ENCODE results near the gene RAD17.
A peak's percentile ranks its signal among the peaks of the same experiment; 100 is the strongest.
"Not testable (repeated sequence)": the region's sequence is repeated elsewhere in the genome, so short reads cannot be mapped to it uniquely, and the experiment has no call there.

RAD17 gene

GRCh38 chr5:69369340-69370121 is at the start of gene RAD17, which contains the start of the genes AK6 and TAF9:
RAD17 (plus strand) TSS chr5:69369818; CDS start chr5:69372209, 2,391 bp downstream.
AK6 (minus strand) TSS chr5:69369520; CDS start chr5:69369490, 30 bp downstream.
TAF9 (minus strand) TSS chr5:69369520; CDS start chr5:69365737, 3,783 bp downstream.
- DNase-seq (ENCODE audit: extremely low read depth, insufficient read length): peak; percentile 97
- peak within 1 kb of the TSS; percentile 82 for H3K4me3 ChIP-seq (replicated peaks; ENCODE audit: low read depth, low read length)
- H3K36me3 ChIP-seq (ENCODE audit: control insufficient read depth, insufficient read depth, low read length): peaks cover 3% of the 10 kb centered on the region
- TF ChIP-seq CTCF (IDR thresholded peaks at IDR 0.05; ENCODE audit: insufficient read depth, low read length, poor library complexity, severe bottlenecking): no peak
- H3K27me3 ChIP-seq (replicated peaks; ENCODE audit: control insufficient read depth, insufficient read depth, low read length): no peaks in the 10 kb centered on the region

GRCh38 chr5:69326365-69326764 is 43.3 kb upstream of the RAD17 start:
- Histone ChIP-seq H3K36me3 (ENCODE audit: control insufficient read depth, insufficient read depth, low read length) (no peaks in the 10 kb centered on the region), H3K4me3 (replicated peaks; ENCODE audit: low read depth, low read length) (no peak overlapping the region), H3K27me3 (replicated peaks; ENCODE audit: control insufficient read depth, insufficient read depth, low read length) (no peaks in the 10 kb centered on the region)
- TF ChIP-seq CTCF (IDR thresholded peaks at IDR 0.05; ENCODE audit: insufficient read depth, low read length, poor library complexity, severe bottlenecking): no peak
- DNase-seq (ENCODE audit: extremely low read depth, insufficient read length): no peak

- H3K4me3 ChIP-seq (replicated peaks; ENCODE audit: low read depth, low read length): no peak overlapping the region
- no peak for TF ChIP-seq CTCF (IDR thresholded peaks at IDR 0.05; ENCODE audit: insufficient read depth, low read length, poor library complexity, severe bottlenecking)
- no peaks in the 10 kb centered on the region for H3K27me3 ChIP-seq (replicated peaks; ENCODE audit: control insufficient read depth, insufficient read depth, low read length)
- no peaks in the 10 kb centered on the region for H3K36me3 ChIP-seq (ENCODE audit: control insufficient read depth, insufficient read depth, low read length)
- no peak for DNase-seq (ENCODE audit: extremely low read depth, insufficient read length)
These were observed 39.6 kb upstream of the RAD17 start for GRCh38 chr5:69329905-69330489.

- Histone ChIP-seq H3K27me3 (replicated peaks; ENCODE audit: control insufficient read depth, insufficient read depth, low read length) (no peaks in the 10 kb centered on the region), H3K4me3 (replicated peaks; ENCODE audit: low read depth, low read length) (peak overlapping the region; percentile 90), H3K36me3 (ENCODE audit: control insufficient read depth, insufficient read depth, low read length) (no peaks in the 10 kb centered on the region)
- no peak for TF ChIP-seq CTCF (IDR thresholded peaks at IDR 0.05; ENCODE audit: insufficient read depth, low read length, poor library complexity, severe bottlenecking)
- DNase-seq (ENCODE audit: extremely low read depth, insufficient read length): no peak
These were observed 37.8 kb upstream of the RAD17 start for GRCh38 chr5:69331528-69332445.

- not testable (repeated sequence) for H3K4me3 ChIP-seq (replicated peaks; ENCODE audit: low read depth, low read length); DNase-seq (ENCODE audit: extremely low read depth, insufficient read length); H3K27me3 ChIP-seq (replicated peaks; ENCODE audit: control insufficient read depth, insufficient read depth, low read length); H3K36me3 ChIP-seq (ENCODE audit: control insufficient read depth, insufficient read depth, low read length)
These were observed 35.8 kb upstream of the RAD17 start for GRCh38 chr5:69333668-69334315.

Data from GM06990 (cell line).